ENCODE results near the gene NAT16. TPM values are rescaled to one million over a fixed set of nuclear protein-coding genes. Genes with fewer than 3 reads are reported as not detected.
A peak's percentile ranks its signal among the peaks of the same experiment; 100 is the strongest.

The NAT16 gene
- total RNA-seq, 2 donors from 2014 or later, result not detected

GRCh38 chr7:101162551-101163278, 17.4 kb downstream of the NAT16 start:
- DNase-seq (ENCODE audit: low spot score), result no peak
- Histone ChIP-seq H3K27ac (peak overlapping the region; percentile 1 to 16), H3K4me3 (peak overlapping the region in 1 of 2 donors; percentile 42), H3K9me3 (no peaks in the 10 kb centered on the region), H3K27me3 (peaks cover 20 to 45% of the 10 kb centered on the region in 2 donors), H3K36me3 (peaks cover 14% of the 10 kb centered on the region), H3K4me1 (peaks cover 0 to 42% of the 10 kb centered on the region in 2 donors)
- TF ChIP-seq CTCF (IDR thresholded peaks at IDR 0.05), result no peak

GRCh38 chr7:101161692-101162471, 18.2 kb downstream of the NAT16 start:
- no peak for DNase-seq (ENCODE audit: low spot score)
- Histone ChIP-seq H3K9me3 (no peaks in the 10 kb centered on the region), H3K27me3 (peaks cover 19 to 36% of the 10 kb centered on the region in 2 donors), H3K27ac (no peak overlapping the region), H3K4me1 (peaks cover 0 to 42% of the 10 kb centered on the region in 2 donors), H3K4me3 (no peak overlapping the region), H3K36me3 (peaks cover 22% of the 10 kb centered on the region)
- no peak for TF ChIP-seq CTCF (IDR thresholded peaks at IDR 0.05)

GRCh38 chr7:101160910-101161309, 19.2 kb downstream of the NAT16 start:
- peaks cover 0 to 39% of the 10 kb centered on the region in 2 donors for H3K4me1 ChIP-seq
- no peak for DNase-seq (ENCODE audit: low spot score)
- peaks cover 24% of the 10 kb centered on the region for H3K36me3 ChIP-seq
- H3K4me3 ChIP-seq, result no peak overlapping the region
- TF ChIP-seq CTCF (IDR thresholded peaks at IDR 0.05), result no peak
- no peaks in the 10 kb centered on the region for H3K9me3 ChIP-seq
- H3K27ac ChIP-seq, result no peak overlapping the region
- H3K27me3 ChIP-seq, result peaks cover 10 to 27% of the 10 kb centered on the region in 2 donors

- no peak overlapping the region for H3K27ac ChIP-seq
- no peak for DNase-seq (ENCODE audit: low spot score)
- no peak overlapping the region for H3K4me3 ChIP-seq
- H3K36me3 ChIP-seq, result peaks cover 24% of the 10 kb centered on the region
- H3K9me3 ChIP-seq, result no peaks in the 10 kb centered on the region
- no peak for TF ChIP-seq CTCF (IDR thresholded peaks at IDR 0.05)
- H3K27me3 ChIP-seq, result peaks cover 7 to 21% of the 10 kb centered on the region in 2 donors
- H3K4me1 ChIP-seq, result peaks cover 0 to 38% of the 10 kb centered on the region in 2 donors
Observed at GRCh38 chr7:101159696-101160674, 20.1 kb downstream of the NAT16 start.

GRCh38 chr7:101156866-101157589, 23.1 kb downstream of the NAT16 start:
- Histone ChIP-seq H3K4me1 (peaks cover 0 to 17% of the 10 kb centered on the region in 2 donors), H3K36me3 (peaks cover 24% of the 10 kb centered on the region), H3K27ac (no peak overlapping the region), H3K9me3 (no peaks in the 10 kb centered on the region), H3K27me3 (peaks cover 0 to under 1% of the 10 kb centered on the region in 2 donors), H3K4me3 (no peak overlapping the region)
- no peak for TF ChIP-seq CTCF (IDR thresholded peaks at IDR 0.05)
- no peak for DNase-seq (ENCODE audit: low spot score)
